Astrocyte (in vitro differentiated cells and primary cell): ENCODE measurements around the gene FAM81B.

Experiments
- CTCF ChIP-seq: IDR thresholded peaks from 2 replicates; pipeline ENCODE4 v1.5.1; 2011; ENCODE audit warnings: low read depth, mild to moderate bottlenecking, inconsistent platforms, low read length, moderate library complexity; ENCODE audit not compliant: insufficient read depth
- EZH2 ChIP-seq: IDR thresholded peaks from 2 replicates; pipeline ENCODE4 v1.6.1; 2012; ENCODE audit warnings: mild to moderate bottlenecking, low read length, inconsistent platforms; ENCODE audit not compliant: insufficient read depth

GRCh38 chr5:95379133-95379532 is 12.0 kb upstream of the FAM81B start:
- TF ChIP-seq CTCF (no peak), EZH2 (no peak)
